GM12801 (cell line): ENCODE data around the gene MS4A2.

Source experiments
- TF ChIP-seq, protein P1 (sequence below): IDR thresholded peaks from one replicate; pipeline ENCODE4 v1.5.1; 2011; ENCODE audit warnings: control low read depth; ENCODE audit not compliant: insufficient read length; ENCODE audit errors: extremely low read depth

MS4A2 gene

DNA sequence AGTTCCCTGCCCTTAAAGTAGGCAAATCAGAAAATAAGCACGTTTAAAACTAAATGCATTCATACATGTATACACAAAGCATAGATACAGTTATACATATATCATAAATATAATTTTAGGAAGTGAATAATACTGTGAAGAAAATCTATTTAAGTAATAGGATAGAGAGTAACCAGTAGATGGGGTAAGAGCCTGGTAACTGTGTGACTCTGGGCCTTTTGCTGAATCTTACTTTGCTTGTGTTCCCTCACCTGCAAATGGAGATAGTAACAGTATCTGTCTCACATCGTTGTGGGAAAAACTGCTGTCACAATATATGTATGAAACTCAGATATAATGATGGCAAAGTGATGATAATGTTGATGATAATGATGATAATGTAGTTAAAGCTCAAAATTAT, 29.9 kb downstream of the MS4A2 start:
- TF ChIP-seq, protein P1, sequence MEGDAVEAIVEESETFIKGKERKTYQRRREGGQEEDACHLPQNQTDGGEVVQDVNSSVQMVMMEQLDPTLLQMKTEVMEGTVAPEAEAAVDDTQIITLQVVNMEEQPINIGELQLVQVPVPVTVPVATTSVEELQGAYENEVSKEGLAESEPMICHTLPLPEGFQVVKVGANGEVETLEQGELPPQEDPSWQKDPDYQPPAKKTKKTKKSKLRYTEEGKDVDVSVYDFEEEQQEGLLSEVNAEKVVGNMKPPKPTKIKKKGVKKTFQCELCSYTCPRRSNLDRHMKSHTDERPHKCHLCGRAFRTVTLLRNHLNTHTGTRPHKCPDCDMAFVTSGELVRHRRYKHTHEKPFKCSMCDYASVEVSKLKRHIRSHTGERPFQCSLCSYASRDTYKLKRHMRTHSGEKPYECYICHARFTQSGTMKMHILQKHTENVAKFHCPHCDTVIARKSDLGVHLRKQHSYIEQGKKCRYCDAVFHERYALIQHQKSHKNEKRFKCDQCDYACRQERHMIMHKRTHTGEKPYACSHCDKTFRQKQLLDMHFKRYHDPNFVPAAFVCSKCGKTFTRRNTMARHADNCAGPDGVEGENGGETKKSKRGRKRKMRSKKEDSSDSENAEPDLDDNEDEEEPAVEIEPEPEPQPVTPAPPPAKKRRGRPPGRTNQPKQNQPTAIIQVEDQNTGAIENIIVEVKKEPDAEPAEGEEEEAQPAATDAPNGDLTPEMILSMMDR = no peak

DNA sequence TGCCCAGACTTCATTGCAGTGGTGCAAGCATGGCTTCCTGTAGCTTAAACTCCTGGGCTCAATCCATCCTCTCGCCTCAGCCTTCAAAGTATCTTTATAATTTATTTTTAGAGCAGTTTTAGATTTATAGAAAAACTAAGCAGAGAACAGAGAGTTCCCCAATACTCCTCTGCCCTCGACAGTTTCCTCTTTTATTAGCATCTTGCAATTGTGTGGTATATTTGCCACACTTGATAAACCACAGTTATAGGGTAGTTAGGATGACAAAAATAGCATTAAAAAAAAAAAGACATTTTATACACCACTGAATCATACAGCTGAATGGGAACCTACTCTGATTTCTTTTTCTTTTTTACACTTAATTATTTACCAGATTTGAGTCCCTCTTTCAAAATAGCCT, 31.2 kb downstream of the MS4A2 start:
- TF ChIP-seq, protein P1 = no peak

DNA sequence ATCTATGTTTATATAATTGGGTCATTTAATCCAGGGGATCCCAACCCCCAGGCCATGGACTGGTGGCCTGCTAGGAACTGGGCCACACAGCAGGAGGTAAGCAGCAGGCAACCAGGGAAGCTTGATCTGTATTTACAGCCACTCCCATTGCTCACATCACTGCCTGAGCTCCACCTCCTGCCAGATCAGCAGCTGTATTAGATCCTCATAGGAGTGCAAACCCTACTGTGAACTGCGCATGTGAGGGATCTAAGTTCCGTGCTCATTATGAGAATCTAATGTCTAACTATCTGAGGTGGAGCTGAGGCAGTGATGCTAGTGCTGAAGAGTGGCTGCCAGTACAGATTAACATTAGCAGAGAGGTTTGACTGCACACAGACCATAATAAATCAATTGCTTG, 32.8 kb downstream of the MS4A2 start:
- TF ChIP-seq, protein P1 = no peak

DNA sequence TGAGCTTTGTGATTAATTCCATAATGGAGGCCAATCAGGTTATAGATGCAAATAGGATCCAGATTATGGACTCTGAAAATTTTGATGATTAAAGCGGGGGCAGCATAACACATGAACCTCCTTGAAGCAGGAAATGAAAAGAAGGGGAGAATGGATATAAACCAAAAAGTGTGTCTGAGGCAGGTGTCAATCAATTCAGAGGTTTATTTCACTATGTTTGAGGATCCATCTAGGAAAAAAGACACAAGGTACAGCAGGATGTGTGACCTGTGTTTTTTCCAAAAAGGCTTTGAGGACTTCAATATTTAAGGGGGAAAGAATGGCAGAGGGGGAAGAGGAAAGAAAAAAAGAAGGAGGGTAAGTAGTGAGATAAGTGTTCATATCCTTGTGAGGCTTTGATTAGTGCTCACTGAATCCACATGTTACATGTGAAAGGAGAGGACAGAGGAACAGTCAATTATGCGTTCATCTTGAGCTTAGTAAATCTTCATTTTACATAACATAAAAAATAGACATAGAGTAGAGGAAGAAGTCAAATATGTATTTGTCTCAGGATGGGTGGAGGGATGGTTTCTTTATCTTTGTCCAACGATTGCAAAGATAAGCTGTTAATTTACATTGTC, 34.1 kb downstream of the MS4A2 start:
- TF ChIP-seq, protein P1 = no peak

DNA sequence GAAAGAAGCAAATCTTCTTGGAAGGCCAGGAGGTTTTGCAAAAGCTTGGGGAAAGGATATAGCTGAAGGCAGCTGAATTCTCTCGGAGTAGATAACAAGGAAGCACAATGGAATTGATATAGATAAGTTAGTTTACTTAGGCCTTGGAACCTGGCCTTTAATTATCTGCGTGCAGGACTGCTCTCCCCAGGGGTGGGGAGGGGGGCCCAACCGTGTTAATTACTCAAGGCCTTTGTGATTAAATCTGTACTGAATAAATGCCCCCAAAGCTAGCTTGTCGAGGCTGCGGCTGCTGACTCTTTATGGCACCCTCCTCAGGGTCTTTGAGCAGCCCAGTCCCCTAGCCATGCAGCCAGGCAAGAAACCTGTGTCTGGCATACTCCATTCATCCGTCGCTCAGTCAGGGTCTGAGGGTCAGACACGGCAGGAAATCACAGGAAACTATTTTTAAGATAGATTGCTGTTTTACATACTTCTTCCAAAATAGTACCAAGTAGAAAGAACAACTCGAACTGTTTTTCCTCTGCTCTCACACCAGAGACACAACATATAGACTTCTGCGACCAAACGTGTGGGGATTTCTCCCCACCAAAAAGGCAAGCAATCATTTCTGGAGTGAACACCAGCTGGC, 36.5 kb downstream of the MS4A2 start:
- TF ChIP-seq, protein P1 = no peak

DNA sequence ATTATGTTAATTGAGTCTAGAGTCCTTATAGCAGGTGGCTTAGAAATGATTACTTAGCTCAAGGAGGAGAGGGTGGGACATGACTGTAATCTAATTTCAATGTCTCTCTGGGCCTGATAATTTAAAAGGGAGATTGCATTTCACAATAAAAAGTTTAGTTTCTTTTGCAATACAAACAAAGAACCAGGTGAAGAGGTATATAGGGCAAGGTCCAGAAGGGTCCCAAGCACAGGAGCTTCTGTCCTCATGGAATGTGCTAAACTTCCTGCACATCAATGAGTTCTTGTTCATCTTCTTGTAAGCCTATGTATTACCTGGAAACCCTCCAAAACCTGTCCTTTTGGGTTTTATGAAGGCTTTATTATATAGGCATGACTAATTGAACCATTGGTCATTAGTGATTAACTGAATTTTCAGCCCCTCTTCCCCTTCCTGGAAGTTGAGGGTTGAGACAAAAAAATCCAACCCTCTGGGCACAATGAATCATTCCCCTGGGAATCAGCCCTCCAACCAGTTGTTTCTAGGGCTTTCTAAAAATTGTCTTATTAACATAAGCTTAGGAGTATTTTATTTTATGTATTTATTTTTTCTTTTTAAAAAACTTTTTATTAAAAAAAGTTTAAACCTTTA, 37.6 kb downstream of the MS4A2 start:
- TF ChIP-seq, protein P1 = no peak

DNA sequence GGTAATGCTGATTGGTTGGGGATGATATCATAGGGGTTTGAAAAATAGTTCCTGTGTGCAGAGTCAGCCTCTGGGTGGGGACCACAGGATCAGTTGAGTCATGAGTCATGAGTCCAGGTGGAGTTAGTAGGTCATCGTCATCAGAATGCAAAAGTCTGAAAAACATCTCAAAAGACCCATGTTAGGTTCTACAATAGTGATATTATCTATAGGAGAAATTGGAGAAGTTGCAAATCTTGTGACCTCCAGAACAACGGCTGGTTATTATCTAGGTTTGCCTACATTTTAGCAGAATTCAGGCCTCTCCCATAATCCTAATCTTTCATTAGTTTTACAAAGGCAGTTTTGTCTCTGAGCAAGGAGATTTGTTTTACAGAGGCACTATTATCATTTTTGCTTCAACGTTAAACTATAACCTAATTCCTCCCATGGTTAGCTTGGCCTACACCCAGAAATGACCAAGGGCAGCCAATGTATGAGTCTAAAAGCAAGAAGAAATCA, 38.9 kb downstream of the MS4A2 start:
- TF ChIP-seq, protein P1 = no peak
